Adrenal gland (tissue), 12 donors: ENCODE data around the gene RYR3. TPM values are rescaled to one million over a fixed set of nuclear protein-coding genes. Genes with fewer than 3 reads are reported as not detected.

ENCODE experiments used
- DNase-seq, 7 donors: peaks; one replicate each; pipeline ENCODE4 v3.0.0-alpha.2; 2019 to 2020
- H3K27ac ChIP-seq, 5 donors: fragments of 200-600 bp; sonication (generic) in 4 of 5; 1 replicate in 3 of 5; 2 replicates in 2 of 5; pipeline versions ENCODE4 v1.5.1 to v1.8.0; 2016 to 2020; ENCODE audit warnings: mild to moderate bottlenecking in 1 of 5
- H3K27me3 ChIP-seq: fragments of 200-600 bp; 2 replicates; pipeline ENCODE4 v1.8.0; 2021
- H3K36me3 ChIP-seq, 2 donors: fragments of 200-600 bp; replicated peaks in 1 of 2; 1 replicate in 1 of 2; 2 replicates in 1 of 2; pipeline versions ENCODE4 v1.5.1 to v1.8.0; 2018 to 2022
- H3K4me1 ChIP-seq, 2 donors: fragments of 200-600 bp; replicated peaks in 1 of 2; 1 replicate in 1 of 2; 2 replicates in 1 of 2; pipeline versions ENCODE4 v1.5.1 to v1.8.0; 2018 to 2021
- H3K4me3 ChIP-seq, 4 donors: fragments of 200-600 bp; sonication (generic) in 3 of 4; one replicate each; pipeline ENCODE4 v1.5.1; 2016 to 2018
- H3K9me3 ChIP-seq, 3 donors: fragments of 200-600 bp; sonication (generic) in 1 of 3; replicated peaks in 1 of 3; 1 replicate in 2 of 3; 2 replicates in 1 of 3; pipeline versions ENCODE4 v1.5.1 to v1.8.0; 2016 to 2021
- POLR2A ChIP-seq, 2 donors: fragments of 450-650 bp; IDR thresholded peaks; one replicate each; pipeline ENCODE4 v1.6.1; 2017; ENCODE audit warnings: antibody characterized with exemption in 2 of 2, mild to moderate bottlenecking in 2 of 2, moderate library complexity in 1 of 2
- WGBS, 4 donors: extraction: QIAGEN DNeasy Blood & Tissue Kit in 2 of 4; methylation state at CpG; one replicate each; pipeline versions ENCODE4 v1.1.5 to v1.1.7; 2013 to 2017; 5-methylcytosine and 5-hydroxymethylcytosine counted together
- intact Hi-C, 2 donors: fragments of 100-400 bp; cut with DNase I; formaldehyde crosslinking; loops; one replicate each; pipeline versions ENCODE4 v1.14.1 to v1.15.0; 2022 to 2023
- polyA plus RNA-seq, 3 donors: library from polyadenylated mRNA; stranded (reverse); fragments of 200-250 nt in 2 of 3; fragments of 350-450 nt in 1 of 3; fragmentation: Illumina TruSeq in 1 of 3; extraction: RNeasy Lipid Tissue Mini Kit (QIAGEN cat#74804) in 1 of 3; gene quantifications; one replicate each; pipeline ENCODE4 v1.2.3, GENCODE V29; 2013 to 2014
- total RNA-seq, 9 donors: library from RNA; depleted of rRNA in 4 of 9; stranded (reverse); fragments of >200 nt in 4 of 9; fragments of 120-200 nt in 1 of 9; fragmentation: NEBNext Ultra II Directional in 1 of 9; extraction: Animal tissue kit (Norgen Biotek cat#: 25700) in 1 of 9; gene quantifications; one replicate each; pipeline versions ENCODE4 v1.1.0 to v1.2.4, GENCODE V29; 2013 to 2023
- TF ChIP-seq, protein P1 (sequence below), 6 experiments: fragments of 450-650 bp in 4 of 6; fragments of 200-600 bp in 2 of 6; sonication (generic) in 1 of 6; IDR thresholded peaks; 1 replicate in 5 of 6; 2 replicates in 1 of 6; pipeline versions ENCODE4 v1.5.1 to v1.8.0; 2016 to 2021; ENCODE audit warnings: antibody characterized with exemption in 6 of 6, mild to moderate bottlenecking in 2 of 6, moderate library complexity in 1 of 6
- donor health status: healthy with polysubstance abuse.
- donor health status: Bipolar disorder and iron deficiency.
- donor health status: DM: yes; HTN: yes; CAD: no.
- donor health status: DM: no; HTN: no; CAD: no.
- donor health status: DM: no; HTN: no; CAD: no.
- donor health status: DM: yes; HTN: yes; CAD: no.

Gene RYR3
- total and polyA plus RNA-seq, 12 donors: 0.32 to 60.7 (median 3.4) TPM

DNA sequence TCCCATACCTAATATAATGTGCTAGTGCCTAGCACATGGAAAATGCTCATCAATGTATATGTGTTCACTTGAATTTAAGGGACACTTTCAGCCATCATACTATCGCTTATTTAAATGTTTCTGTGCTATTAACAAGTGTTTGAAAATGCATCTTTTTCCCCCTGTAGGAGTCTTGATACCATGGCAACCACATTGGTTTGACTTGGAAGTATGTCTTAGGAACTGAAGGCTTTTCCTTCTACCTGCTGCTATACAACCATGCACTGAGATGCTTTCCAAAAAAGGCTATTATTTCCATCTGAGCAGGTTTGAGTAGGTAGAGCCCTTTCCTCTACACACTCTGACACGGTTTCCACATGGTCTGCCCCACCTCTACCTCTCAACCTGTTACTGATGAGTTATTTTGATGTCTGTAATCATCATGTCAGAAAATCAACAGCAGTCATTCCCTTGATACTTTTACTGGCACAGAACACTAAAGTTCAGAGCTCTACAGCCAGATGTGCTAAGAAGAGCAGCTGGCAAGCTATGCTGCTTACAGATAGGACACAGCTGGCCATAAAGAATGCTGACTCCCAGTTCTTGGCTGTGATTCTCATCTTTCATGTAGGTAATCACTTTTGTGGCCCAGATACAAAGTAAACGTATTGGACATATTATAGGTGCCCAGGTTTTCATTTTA is 59.3 kb downstream of the RYR3 start:
- no peaks in the 10 kb centered on the region for H3K36me3 ChIP-seq
- H3K27me3 ChIP-seq: no peaks in the 10 kb centered on the region
- no peaks in the 10 kb centered on the region for H3K4me1 ChIP-seq
- no peaks in the 10 kb centered on the region for H3K9me3 ChIP-seq
- no peak overlapping the region for H3K27ac ChIP-seq
- WGBS, 4 donors: 54 to 74% (median 72%) methylated on average over 3 of the region's 3 CpGs
- H3K4me3 ChIP-seq: no peak overlapping the region
- no peak for DNase-seq
- intact Hi-C loops: no loop called here
- TF ChIP-seq, protein P1, sequence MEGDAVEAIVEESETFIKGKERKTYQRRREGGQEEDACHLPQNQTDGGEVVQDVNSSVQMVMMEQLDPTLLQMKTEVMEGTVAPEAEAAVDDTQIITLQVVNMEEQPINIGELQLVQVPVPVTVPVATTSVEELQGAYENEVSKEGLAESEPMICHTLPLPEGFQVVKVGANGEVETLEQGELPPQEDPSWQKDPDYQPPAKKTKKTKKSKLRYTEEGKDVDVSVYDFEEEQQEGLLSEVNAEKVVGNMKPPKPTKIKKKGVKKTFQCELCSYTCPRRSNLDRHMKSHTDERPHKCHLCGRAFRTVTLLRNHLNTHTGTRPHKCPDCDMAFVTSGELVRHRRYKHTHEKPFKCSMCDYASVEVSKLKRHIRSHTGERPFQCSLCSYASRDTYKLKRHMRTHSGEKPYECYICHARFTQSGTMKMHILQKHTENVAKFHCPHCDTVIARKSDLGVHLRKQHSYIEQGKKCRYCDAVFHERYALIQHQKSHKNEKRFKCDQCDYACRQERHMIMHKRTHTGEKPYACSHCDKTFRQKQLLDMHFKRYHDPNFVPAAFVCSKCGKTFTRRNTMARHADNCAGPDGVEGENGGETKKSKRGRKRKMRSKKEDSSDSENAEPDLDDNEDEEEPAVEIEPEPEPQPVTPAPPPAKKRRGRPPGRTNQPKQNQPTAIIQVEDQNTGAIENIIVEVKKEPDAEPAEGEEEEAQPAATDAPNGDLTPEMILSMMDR (IDR thresholded peaks at IDR 0.05): no peak
- TF ChIP-seq POLR2A (IDR thresholded peaks at IDR 0.05): no peak

DNA sequence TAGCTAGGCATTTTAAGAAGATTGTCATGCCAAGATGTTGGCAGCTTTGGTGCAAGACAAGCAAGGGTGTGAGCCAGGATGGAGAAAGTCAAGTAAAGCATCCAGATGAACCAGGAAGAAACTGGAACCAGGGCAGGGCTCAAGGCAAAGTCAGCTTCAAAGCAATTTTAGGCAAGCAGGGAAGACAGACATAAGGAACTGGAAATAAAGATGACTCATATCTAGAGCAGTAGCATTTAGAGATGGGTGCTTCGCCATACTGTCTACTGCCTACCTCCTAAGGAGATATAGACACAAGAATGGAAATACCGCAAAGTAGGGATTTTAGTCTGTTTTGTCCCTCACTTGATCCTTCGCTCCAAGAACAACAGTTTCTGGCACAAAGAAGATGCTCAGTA is 59.9 kb downstream of the RYR3 start:
- WGBS, 4 donors: 82 to 93% (median 87%) methylated on average over 3 of the region's 3 CpGs
- Histone ChIP-seq H3K27ac (no peak overlapping the region), H3K4me1 (no peaks in the 10 kb centered on the region), H3K4me3 (no peak overlapping the region), H3K9me3 (no peaks in the 10 kb centered on the region), H3K36me3 (no peaks in the 10 kb centered on the region), H3K27me3 (no peaks in the 10 kb centered on the region)
- DNase-seq: no peak
- intact Hi-C loops: no loop called here
- no peak for TF ChIP-seq POLR2A (IDR thresholded peaks at IDR 0.05)

DNA sequence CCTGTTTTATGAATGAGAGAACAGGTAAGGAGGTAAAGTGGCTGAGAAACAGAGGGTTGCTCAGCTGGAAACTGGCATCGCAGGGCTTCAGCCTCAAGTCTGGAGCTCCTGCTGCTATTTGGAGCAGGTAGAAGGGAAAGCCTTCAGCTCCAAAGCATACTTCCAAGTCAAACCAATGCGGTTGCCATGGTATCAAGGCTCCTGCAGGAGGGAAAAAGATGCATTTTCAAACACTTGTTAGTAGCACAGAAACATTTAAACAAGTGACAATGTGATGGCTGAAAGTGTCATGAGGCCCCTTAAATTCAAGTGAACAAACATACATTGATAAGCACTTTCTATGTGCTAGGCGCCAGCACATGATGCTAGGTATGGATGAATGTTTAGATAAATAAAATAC is 60.4 kb downstream of the RYR3 start:
- Histone ChIP-seq H3K4me1 (no peaks in the 10 kb centered on the region), H3K36me3 (no peaks in the 10 kb centered on the region), H3K4me3 (no peak overlapping the region), H3K27me3 (no peaks in the 10 kb centered on the region), H3K9me3 (no peaks in the 10 kb centered on the region), H3K27ac (no peak overlapping the region)
- WGBS, 4 donors: 81 to 92% (median 86%) methylated on average over 3 of the region's 3 CpGs
- DNase-seq: no peak
- intact Hi-C loops: no loop called here
- TF ChIP-seq, protein P1 (IDR thresholded peaks at IDR 0.05): no peak
- no peak for TF ChIP-seq POLR2A (IDR thresholded peaks at IDR 0.05)

DNA sequence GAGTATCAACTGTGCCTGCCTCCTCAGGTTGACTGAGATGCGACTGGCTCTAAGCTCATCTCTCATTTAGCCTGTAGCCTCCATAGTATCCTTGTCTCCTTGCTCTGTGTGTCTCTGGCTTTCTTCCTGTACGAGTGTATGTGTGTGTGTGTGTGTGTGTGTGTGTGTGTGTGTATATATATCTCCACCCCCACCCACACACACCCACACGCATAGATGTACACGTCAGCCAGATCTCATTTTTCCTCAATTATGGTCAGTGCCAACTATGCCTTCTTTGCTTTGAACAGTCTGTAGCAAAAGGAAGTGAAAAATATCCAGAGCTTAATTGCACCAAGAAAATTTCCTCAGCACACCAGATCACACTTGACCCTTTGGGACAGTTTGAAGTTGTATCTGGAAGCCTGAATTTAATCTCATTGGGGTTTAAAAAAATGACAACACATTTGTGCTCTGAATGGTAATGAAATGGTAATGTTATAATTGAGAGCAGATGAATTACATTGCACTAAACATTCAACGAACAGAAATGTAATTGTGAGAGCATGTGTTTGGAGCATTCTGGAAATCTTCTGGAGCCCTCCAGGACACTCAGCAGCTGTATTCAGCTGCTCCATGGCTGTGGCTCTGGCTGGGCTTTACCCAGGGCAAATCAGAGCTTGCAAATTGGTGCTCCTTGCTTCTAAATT is 63.6 kb downstream of the RYR3 start:
- TF ChIP-seq, protein P1 (IDR thresholded peaks at IDR 0.05): no peak
- TF ChIP-seq POLR2A (IDR thresholded peaks at IDR 0.05): no peak
- Histone ChIP-seq H3K9me3 (no peaks in the 10 kb centered on the region), H3K27me3 (no peaks in the 10 kb centered on the region), H3K4me1 (no peaks in the 10 kb centered on the region), H3K4me3 (no peak overlapping the region), H3K27ac (no peak overlapping the region), H3K36me3 (no peaks in the 10 kb centered on the region)
- intact Hi-C loops: no loop called here
- 49 to 59% (median 54%) methylated on average over 5 of the region's 5 CpGs for WGBS, 4 donors
- DNase-seq: no peak
